8988T (cell line): Measurements from ENCODE around the gene KLHL21.
A peak's percentile ranks its signal among the peaks of the same experiment; 100 is the strongest.
"Not testable (repeated sequence)": the region's sequence is repeated elsewhere in the genome, so short reads cannot be mapped to it uniquely, and the experiment has no call there.

ENCODE experiments used
- DNase-seq: peaks from one replicate; pipeline ENCODE4 v3.0.0; 2011

Gene KLHL21

GRCh38 chr1:6581561-6582305, 20.9 kb downstream of the KLHL21 start:
- peak; percentile 7 for DNase-seq

DNA sequence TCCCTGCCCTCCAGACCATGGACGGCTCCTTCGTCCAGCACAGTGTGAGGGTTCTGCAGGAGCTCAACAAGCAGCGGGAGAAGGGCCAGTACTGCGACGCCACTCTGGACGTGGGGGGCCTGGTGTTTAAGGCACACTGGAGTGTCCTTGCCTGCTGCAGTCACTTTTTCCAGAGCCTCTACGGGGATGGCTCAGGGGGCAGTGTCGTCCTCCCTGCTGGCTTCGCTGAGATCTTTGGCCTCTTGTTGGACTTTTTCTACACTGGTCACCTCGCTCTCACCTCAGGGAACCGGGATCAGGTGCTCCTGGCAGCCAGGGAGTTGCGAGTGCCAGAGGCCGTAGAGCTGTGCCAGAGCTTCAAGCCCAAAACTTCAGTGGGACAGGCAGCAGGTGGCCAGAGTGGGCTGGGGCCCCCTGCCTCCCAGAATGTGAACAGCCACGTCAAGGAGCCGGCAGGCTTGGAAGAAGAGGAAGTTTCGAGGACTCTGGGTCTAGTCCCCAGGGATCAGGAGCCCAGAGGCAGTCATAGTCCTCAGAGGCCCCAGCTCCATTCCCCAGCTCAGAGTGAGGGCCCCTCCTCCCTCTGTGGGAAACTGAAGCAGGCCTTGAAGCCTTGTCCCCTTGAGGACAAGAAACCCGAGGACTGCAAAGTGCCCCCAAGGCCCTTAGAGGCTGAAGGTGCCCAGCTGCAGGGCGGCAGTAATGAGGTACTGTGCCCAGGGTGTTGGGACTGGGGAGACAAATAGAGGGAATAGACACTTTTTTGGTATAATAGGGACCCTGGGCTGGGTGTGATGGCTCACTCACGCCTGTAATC, 21.9 kb downstream of the KLHL21 start:
- DNase-seq: peak; percentile 45

DNA sequence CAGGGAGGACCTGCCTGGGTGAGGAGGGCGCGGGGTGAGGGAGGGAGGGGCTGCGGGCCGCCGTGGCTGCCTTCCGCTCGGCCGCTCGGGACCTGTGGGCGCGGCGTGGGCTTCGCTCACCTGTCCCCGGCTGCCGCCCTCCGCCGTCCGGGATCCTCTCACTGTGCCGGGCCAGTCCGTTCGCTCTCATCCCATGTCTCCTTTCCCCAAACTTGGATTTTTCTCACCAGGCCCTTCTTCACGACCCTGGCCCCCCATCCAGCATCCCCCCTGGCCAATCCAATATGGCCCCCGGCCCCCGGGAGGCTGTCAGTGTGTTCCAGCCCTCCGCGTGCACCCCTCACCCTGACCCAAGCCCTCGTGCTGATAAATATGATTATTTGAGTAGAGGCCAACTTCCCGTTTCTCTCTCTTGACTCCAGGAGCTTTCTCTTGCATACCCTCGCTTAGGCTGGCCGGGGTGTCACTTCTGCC, 22.5 kb downstream of the KLHL21 start:
- DNase-seq: no peak

GRCh38 chr1:6579374-6580118, 23.1 kb downstream of the KLHL21 start, which contains the start of gene ZBTB48:
Gene ZBTB48, plus strand, starts transcription at chr1:6579994. Its CDS starts 616 bp downstream, at chr1:6580610.
- DNase-seq: peak; percentile 96

DNA sequence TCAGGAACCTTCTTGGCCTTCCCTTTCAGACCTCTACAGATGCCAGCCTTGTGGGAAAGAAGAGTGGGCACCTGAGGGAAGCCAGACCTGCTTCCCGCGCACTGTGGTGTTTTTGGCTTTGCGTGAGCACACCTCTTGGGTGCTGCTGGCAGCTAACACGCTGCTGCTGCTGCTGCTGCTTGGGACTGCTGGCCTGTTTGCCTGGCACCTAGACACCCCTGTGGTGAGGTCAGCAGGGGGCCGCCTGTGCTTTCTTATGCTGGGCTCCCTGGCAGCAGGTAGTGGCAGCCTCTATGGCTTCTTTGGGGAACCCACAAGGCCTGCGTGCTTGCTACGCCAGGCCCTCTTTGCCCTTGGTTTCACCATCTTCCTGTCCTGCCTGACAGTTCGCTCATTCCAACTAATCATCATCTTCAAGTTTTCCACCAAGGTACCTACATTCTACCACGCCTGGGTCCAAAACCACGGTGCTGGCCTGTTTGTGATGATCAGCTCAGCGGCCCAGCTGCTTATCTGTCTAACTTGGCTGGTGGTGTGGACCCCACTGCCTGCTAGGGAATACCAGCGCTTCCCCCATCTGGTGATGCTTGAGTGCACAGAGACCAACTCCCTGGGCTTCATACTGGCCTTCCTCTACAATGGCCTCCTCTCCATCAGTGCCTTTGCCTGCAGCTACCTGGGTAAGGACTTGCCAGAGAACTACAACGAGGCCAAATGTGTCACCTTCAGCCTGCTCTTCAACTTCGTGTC, 23.9 kb downstream of the KLHL21 start:
- no peak for DNase-seq

DNA sequence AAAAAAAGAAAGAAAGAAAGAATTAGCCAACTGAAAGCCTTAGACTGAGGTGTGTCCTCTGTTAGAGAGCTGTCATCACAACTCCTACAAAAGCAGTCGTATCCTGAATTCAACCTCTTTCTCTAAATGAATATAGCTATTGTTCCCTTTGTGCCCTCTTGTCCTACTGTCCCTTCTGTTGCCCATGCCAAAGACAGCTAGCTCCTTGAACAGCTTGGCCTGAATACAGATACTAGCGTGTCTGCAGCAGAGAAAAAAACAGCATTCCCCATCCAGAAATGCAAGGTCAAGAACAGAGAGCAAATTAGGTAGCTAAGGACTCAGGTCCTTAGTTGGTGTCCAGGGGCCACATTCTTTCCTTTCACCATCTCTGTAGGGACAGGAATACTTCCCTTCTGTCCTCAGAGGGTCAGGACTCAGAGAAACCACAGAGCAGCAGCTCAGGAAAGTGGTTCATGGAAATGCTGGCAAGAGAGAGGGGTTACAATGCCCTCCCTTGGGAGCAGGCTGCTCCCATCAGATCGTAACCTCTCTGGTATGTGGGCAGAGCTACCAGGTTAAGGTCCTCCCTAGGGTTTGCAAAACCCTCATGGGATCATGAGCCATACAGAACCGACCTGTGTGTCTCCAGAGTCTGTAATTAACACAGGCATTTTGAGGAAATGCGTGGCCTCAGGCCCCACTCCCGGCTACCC, 24.7 kb downstream of the KLHL21 start:
- DNase-seq: no peak

DNA sequence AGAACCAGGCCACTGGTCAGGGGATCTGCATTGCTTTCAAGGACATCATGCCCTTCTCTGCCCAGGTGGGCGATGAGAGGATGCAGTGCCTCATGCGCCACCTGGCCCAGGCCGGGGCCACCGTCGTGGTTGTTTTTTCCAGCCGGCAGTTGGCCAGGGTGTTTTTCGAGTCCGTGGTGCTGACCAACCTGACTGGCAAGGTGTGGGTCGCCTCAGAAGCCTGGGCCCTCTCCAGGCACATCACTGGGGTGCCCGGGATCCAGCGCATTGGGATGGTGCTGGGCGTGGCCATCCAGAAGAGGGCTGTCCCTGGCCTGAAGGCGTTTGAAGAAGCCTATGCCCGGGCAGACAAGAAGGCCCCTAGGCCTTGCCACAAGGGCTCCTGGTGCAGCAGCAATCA, 27.9 kb downstream of the KLHL21 start:
- DNase-seq: peak; percentile 14

GRCh38 chr1:6574025-6574620, 28.5 kb downstream of the KLHL21 start:
- DNase-seq: peak; percentile 1

GRCh38 chr1:6572653-6573383, 29.9 kb downstream of the KLHL21 start:
- DNase-seq: no peak

DNA sequence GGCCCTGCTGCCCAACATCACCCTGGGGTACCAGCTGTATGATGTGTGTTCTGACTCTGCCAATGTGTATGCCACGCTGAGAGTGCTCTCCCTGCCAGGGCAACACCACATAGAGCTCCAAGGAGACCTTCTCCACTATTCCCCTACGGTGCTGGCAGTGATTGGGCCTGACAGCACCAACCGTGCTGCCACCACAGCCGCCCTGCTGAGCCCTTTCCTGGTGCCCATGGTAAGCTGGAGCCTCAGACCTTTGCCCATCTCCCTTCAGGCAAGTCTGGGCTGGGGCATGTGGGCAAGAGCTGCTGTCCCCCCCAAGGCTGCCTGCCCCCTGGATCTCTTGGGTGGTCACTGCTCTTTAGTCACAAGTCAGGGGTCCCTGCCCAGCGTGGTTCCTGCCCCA, 31.7 kb downstream of the KLHL21 start:
- no peak for DNase-seq

- DNase-seq: no peak
These were observed 32.6 kb downstream of the KLHL21 start for GRCh38 chr1:6570100-6570499.

- DNase-seq: no peak
These were observed 33.6 kb downstream of the KLHL21 start for GRCh38 chr1:6569033-6569432.

- DNase-seq: no peak
These were observed 42.4 kb downstream of the KLHL21 start for GRCh38 chr1:6560267-6560666.

- DNase-seq: not testable (repeated sequence)
These were observed 43.5 kb downstream of the KLHL21 start for GRCh38 chr1:6559161-6559560.

- no peak for DNase-seq
These were observed 45.1 kb downstream of the KLHL21 start for GRCh38 chr1:6557597-6557996.

DNA sequence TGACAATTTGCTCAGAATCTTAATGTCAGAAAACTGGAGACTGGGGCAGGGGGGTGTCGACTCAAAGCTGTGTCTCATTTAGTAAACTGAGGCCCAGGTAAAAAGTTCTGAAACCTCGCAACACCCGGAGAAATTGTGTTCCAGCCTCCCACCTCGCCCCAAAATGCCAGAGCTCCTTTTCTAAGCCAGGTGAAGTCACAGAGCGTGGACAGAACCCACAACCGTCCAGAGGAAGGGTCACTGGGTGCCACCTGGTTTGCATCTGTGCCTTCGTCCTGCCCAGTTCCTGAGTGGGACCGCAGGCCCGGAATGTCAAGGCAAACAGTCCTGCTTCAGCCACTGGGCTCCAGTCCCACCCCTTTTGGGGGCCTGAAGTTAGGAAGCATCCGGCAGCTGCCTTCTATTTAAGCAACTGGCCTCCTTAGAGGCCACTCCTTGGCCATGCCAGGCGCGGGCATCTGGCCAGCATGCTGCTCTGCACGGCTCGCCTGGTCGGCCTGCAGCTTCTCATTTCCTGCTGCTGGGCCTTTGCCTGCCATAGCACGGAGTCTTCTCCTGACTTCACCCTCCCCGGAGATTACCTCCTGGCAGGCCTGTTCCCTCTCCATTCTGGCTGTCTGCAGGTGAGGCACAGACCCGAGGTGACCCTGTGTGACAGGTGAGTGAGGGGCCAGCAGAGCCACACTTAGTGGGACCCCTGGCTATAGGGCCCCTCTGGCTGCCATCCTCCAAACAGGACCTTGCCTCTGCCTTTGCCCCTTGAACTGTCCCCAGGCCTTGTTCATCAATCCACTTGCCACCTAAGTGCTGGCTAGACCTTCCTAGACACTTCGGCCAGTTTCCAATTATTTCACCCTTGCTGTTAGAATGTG, 47.5 kb downstream of the KLHL21 start, which contains the start of gene TAS1R1:
TSS of gene TAS1R1 (plus strand) at position 401 of the 872 bp plus-strand sequence. CDS start at position 468, 67 bp downstream.
- DNase-seq: no peak

- DNase-seq: peak; percentile 82
These were observed 48.4 kb downstream of the KLHL21 start, which contains the start of gene NOL9 for GRCh38 chr1:6554031-6554906. Gene NOL9, minus strand, starts transcription at chr1:6554513. Its CDS starts 11 bp downstream, at chr1:6554502.

DNA sequence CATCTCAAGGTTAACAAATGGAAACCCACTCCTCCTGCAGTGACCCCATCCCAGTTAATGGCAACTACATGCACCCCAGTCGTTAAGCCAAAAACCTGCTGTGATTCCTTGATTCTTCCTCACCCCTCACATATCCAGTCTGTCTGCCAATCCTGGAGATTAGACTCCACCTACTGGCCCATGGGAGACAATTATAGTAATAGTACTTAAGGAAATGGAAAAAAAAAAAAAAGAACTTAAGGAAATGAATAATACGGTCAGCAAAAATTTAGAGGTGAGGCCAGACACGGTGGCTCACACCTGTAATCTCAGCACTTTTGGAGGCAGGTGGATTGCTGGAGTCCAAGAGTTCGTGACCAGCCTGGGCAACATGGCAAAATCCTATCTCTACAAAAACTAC, 55.4 kb downstream of the KLHL21 start:
- no peak for DNase-seq
